HEK293T (cell line): ENCODE results near the gene APBB2.

ENCODE experiments used
- FOXA1 ChIP-seq: fragments of 450-650 bp; IDR thresholded peaks from 2 replicates; pipeline ENCODE4 v1.6.1; 2016; ENCODE audit warnings: mild to moderate bottlenecking
- SP1 ChIP-seq: fragments of 450-650 bp; IDR thresholded peaks from 2 replicates; pipeline ENCODE4 v1.6.1; 2017

GRCh38 chr4:40957281-40957680 is 257.1 kb downstream of the APBB2 start:
- no peak for TF ChIP-seq FOXA1
- TF ChIP-seq SP1: no peak
